HL-60 (cell line): ENCODE data around the gene AMN.

Experiments
- DNase-seq, 2 experiments: peaks; one replicate each; pipeline ENCODE4 v3.0.0-alpha.2; 2010 to 2020; ENCODE audit warnings: low read depth in 1 of 2, low spot score in 1 of 2
- H3K27ac ChIP-seq: fragments of 250-450 bp; sonication (Bioruptor Pico); replicated peaks from 2 replicates; pipeline ENCODE4 v1.5.1; 2020; ENCODE audit warnings: mild to moderate bottlenecking, moderate library complexity
- H3K27me3 ChIP-seq: fragments of 250-450 bp; sonication (Bioruptor Pico); 2 replicates; pipeline ENCODE4 v1.5.1; 2021; ENCODE audit warnings: mild to moderate bottlenecking, moderate library complexity; ENCODE audit not compliant: insufficient read depth, poor library complexity, severe bottlenecking
- H3K4me3 ChIP-seq: replicated peaks from 2 replicates; pipeline ENCODE4 v1.5.1; 2011; ENCODE audit warnings: mild to moderate bottlenecking, control low read depth, low read length; ENCODE audit not compliant: insufficient read depth
- GABPA ChIP-seq: IDR thresholded peaks from 2 replicates; pipeline ENCODE4 v1.6.1; 2012; ENCODE audit warnings: low read depth
- POLR2AphosphoS5 ChIP-seq: IDR thresholded peaks from 2 replicates; pipeline ENCODE4 v1.6.1; 2012; ENCODE audit warnings: low read depth
- SPI1 ChIP-seq: IDR thresholded peaks from 2 replicates; pipeline ENCODE4 v1.6.1; 2012; ENCODE audit warnings: low read depth, mild to moderate bottlenecking, borderline replicate concordance
- TF ChIP-seq, protein P1 (sequence below): IDR thresholded peaks from one replicate; pipeline ENCODE4 v1.5.1; 2011; ENCODE audit warnings: low read length, control low read depth, inconsistent platforms; ENCODE audit not compliant: insufficient read depth
- TF ChIP-seq, protein P2 (sequence below): IDR thresholded peaks from 2 replicates; pipeline ENCODE4 v1.6.1; 2012; ENCODE audit warnings: low read depth; ENCODE audit not compliant: insufficient replicate concordance

AMN gene

DNA sequence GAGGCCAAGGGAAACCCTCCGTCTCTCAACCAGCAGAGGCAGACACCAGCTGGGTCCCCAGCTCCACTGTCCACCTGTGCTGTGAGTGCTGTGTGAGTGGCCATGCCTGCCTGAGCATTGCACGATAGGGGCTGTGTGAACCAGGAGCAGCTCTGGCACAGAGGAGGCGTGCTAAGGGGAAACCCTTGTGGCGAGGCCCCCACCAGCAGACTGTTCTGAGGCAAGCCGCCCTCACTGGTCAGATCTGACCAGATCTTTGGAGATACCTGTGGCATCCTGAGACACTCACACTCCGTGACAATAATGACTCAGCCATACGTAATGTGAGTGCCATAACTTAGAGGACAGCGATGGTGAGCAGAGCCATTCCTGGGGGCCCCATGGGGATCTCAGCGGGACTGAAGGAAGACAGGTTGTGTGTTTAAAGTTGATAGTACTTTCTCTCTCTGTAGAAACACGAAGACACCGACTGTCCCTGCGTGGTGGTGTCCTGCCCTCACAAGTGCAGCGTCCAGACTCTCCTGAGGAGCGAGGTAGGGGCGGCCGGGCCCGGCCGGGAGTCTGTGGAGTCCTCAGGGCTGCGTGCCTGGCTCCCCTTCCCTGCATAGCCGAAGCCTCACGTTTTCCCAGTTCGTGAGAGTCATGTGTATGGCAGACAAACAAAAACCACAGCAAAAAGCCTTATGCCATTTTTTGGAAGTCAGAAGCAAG, 36.6 kb upstream of the AMN start:
- TF ChIP-seq, protein P1, sequence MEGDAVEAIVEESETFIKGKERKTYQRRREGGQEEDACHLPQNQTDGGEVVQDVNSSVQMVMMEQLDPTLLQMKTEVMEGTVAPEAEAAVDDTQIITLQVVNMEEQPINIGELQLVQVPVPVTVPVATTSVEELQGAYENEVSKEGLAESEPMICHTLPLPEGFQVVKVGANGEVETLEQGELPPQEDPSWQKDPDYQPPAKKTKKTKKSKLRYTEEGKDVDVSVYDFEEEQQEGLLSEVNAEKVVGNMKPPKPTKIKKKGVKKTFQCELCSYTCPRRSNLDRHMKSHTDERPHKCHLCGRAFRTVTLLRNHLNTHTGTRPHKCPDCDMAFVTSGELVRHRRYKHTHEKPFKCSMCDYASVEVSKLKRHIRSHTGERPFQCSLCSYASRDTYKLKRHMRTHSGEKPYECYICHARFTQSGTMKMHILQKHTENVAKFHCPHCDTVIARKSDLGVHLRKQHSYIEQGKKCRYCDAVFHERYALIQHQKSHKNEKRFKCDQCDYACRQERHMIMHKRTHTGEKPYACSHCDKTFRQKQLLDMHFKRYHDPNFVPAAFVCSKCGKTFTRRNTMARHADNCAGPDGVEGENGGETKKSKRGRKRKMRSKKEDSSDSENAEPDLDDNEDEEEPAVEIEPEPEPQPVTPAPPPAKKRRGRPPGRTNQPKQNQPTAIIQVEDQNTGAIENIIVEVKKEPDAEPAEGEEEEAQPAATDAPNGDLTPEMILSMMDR: no peak
- TF ChIP-seq, protein P2, sequence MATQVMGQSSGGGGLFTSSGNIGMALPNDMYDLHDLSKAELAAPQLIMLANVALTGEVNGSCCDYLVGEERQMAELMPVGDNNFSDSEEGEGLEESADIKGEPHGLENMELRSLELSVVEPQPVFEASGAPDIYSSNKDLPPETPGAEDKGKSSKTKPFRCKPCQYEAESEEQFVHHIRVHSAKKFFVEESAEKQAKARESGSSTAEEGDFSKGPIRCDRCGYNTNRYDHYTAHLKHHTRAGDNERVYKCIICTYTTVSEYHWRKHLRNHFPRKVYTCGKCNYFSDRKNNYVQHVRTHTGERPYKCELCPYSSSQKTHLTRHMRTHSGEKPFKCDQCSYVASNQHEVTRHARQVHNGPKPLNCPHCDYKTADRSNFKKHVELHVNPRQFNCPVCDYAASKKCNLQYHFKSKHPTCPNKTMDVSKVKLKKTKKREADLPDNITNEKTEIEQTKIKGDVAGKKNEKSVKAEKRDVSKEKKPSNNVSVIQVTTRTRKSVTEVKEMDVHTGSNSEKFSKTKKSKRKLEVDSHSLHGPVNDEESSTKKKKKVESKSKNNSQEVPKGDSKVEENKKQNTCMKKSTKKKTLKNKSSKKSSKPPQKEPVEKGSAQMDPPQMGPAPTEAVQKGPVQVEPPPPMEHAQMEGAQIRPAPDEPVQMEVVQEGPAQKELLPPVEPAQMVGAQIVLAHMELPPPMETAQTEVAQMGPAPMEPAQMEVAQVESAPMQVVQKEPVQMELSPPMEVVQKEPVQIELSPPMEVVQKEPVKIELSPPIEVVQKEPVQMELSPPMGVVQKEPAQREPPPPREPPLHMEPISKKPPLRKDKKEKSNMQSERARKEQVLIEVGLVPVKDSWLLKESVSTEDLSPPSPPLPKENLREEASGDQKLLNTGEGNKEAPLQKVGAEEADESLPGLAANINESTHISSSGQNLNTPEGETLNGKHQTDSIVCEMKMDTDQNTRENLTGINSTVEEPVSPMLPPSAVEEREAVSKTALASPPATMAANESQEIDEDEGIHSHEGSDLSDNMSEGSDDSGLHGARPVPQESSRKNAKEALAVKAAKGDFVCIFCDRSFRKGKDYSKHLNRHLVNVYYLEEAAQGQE: no peak
- TF ChIP-seq POLR2AphosphoS5 (no peak), GABPA (no peak), SPI1 (no peak)
- DNase-seq: no peak
- Histone ChIP-seq H3K27me3 (no peaks in the 10 kb centered on the region), H3K4me3 (no peak overlapping the region), H3K27ac (no peak overlapping the region)

DNA sequence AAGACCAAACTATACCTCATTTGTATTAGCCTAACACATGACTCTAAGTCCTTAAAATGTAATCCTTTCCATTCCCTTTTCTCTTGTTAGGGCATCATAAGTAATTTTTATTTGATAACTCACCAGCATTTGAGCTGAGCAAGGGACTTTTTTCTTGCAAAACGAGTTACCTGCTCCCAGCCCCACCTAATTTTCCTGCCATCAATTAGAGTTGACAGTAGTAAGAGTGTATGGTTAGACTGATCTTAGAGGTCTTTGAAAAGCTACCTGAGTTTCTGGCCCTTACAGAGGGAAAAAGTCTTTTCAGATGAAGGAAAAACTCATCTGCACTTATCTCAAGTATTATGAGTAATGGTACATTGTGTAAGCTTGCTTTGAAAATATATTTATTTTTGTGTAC, 33.7 kb upstream of the AMN start:
- H3K4me3 ChIP-seq: no peak overlapping the region
- H3K27ac ChIP-seq: no peak overlapping the region
- H3K27me3 ChIP-seq: no peaks in the 10 kb centered on the region
- no peak for DNase-seq
- TF ChIP-seq POLR2AphosphoS5 (no peak), GABPA (no peak), SPI1 (no peak)
- TF ChIP-seq, protein P1: no peak
- TF ChIP-seq, protein P2: no peak

DNA sequence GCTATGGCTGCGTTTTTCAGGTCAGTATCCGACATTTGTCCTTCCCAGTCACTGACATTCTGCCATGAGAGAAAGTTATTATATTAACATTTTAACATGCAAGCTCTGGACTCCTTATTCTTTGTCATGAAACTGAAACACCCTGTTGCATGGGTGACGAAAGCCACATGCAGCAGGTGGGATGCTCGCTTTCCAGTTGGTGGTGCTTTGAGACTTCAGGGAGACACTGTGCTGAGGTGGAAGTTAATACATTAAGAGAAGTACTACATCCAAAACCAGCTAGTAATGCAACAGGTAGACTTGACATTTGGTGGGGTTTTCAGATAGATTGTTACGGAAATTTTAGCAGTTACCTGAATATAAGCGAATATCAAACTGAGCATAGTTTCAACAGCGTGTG, 32.8 kb upstream of the AMN start:
- DNase-seq: no peak
- Histone ChIP-seq H3K4me3 (no peak overlapping the region), H3K27ac (no peak overlapping the region), H3K27me3 (no peaks in the 10 kb centered on the region)
- TF ChIP-seq POLR2AphosphoS5 (no peak), SPI1 (no peak), GABPA (no peak)
- TF ChIP-seq, protein P2: no peak
- TF ChIP-seq, protein P1: no peak
